Measurements from ENCODE around the gene MN1. TPM values are rescaled to one million over a fixed set of nuclear protein-coding genes. Genes with fewer than 3 reads are reported as not detected.
"Not testable (repeated sequence)": the region's sequence is repeated elsewhere in the genome, so short reads cannot be mapped to it uniquely, and the experiment has no call there.

Gene MN1
- total RNA-seq, 1 donor, result 55.9 TPM

GRCh38 chr22:27746918-27747317 is 54.6 kb downstream of the MN1 start:
- DNase-seq (ENCODE audit: low read depth), result no peak
- H3K4me3 ChIP-seq (ENCODE audit: low read depth, low read length), result no peak overlapping the region
- no peak for TF ChIP-seq CTCF (IDR thresholded peaks at IDR 0.05; ENCODE audit: insufficient read depth, low read length)

- no peak for DNase-seq (ENCODE audit: low read depth)
- TF ChIP-seq CTCF (IDR thresholded peaks at IDR 0.05; ENCODE audit: insufficient read depth, low read length), result no peak
- H3K4me3 ChIP-seq (ENCODE audit: low read depth, low read length), result no peak overlapping the region
Measured at GRCh38 chr22:27745809-27746208, 55.7 kb downstream of the MN1 start.

GRCh38 chr22:27745154-27745553 is 56.4 kb downstream of the MN1 start:
- H3K4me3 ChIP-seq (ENCODE audit: low read depth, low read length), result no peak overlapping the region
- DNase-seq (ENCODE audit: low read depth), result no peak
- no peak for TF ChIP-seq CTCF (IDR thresholded peaks at IDR 0.05; ENCODE audit: insufficient read depth, low read length)

- not testable (repeated sequence) for DNase-seq (ENCODE audit: low read depth); H3K4me3 ChIP-seq (ENCODE audit: low read depth, low read length)
Measured at GRCh38 chr22:27744078-27744477, 57.5 kb downstream of the MN1 start.

- DNase-seq (ENCODE audit: low read depth), result no peak
- TF ChIP-seq CTCF (IDR thresholded peaks at IDR 0.05; ENCODE audit: insufficient read depth, low read length), result no peak
- H3K4me3 ChIP-seq (ENCODE audit: low read depth, low read length), result no peak overlapping the region
Measured at GRCh38 chr22:27740202-27740748, 61.3 kb downstream of the MN1 start.

- no peak for DNase-seq (ENCODE audit: low read depth)
- TF ChIP-seq CTCF (IDR thresholded peaks at IDR 0.05; ENCODE audit: insufficient read depth, low read length), result no peak
Measured at GRCh38 chr22:27737521-27737920, 64.0 kb downstream of the MN1 start.

GRCh38 chr22:27734066-27734465 is 67.5 kb downstream of the MN1 start:
- TF ChIP-seq CTCF (IDR thresholded peaks at IDR 0.05; ENCODE audit: insufficient read depth, low read length), result no peak
- no peak for DNase-seq (ENCODE audit: low read depth)
- H3K4me3 ChIP-seq (ENCODE audit: low read depth, low read length), result no peak overlapping the region

More at GRCh38 chr22:27737521-27737920, 64.0 kb downstream of the MN1 start:
- no peak overlapping the region for H3K4me3 ChIP-seq (ENCODE audit: low read depth, low read length)
